Mammary epithelial cell (primary cell): ENCODE data around the gene RAB26.

Source experiments
- EZH2 ChIP-seq: IDR thresholded peaks from 2 replicates; pipeline ENCODE4 v1.6.1; 2012; ENCODE audit warnings: low read length, inconsistent platforms, borderline replicate concordance
- TF ChIP-seq, protein P1 (sequence below), 2 donors: IDR thresholded peaks in 1 of 2; conservative IDR thresholded peaks in 1 of 2; 2 replicates each; pipeline ENCODE4 v1.5.1; 2011 to 2012; ENCODE audit warnings: inconsistent platforms in 2 of 2, low read length in 2 of 2, mild to moderate bottlenecking in 2 of 2, control low read depth in 1 of 2, low read depth in 1 of 2; ENCODE audit not compliant: insufficient read depth in 1 of 2; ENCODE audit errors: extremely low read depth in 1 of 2

DNA sequence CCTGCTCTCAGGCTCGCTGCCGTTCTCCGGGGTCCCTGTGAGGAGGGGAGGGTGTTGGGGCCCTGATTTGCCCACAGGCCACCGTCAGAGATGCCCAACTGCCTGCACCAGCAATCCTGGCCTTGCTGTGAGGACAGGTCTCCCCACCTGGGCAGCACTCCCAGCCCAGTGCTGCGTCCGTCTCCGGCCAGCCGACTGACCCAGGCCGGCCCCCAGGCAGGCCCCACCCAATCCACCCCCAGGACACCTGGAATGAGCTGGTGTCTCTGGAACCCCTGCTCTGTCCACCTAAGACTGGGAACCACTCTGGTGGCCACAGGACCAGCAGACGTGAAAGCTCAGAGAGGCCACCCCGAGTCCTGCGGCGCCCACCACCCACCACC, 32.8 kb upstream of the RAB26 start:
- TF ChIP-seq, protein P1, sequence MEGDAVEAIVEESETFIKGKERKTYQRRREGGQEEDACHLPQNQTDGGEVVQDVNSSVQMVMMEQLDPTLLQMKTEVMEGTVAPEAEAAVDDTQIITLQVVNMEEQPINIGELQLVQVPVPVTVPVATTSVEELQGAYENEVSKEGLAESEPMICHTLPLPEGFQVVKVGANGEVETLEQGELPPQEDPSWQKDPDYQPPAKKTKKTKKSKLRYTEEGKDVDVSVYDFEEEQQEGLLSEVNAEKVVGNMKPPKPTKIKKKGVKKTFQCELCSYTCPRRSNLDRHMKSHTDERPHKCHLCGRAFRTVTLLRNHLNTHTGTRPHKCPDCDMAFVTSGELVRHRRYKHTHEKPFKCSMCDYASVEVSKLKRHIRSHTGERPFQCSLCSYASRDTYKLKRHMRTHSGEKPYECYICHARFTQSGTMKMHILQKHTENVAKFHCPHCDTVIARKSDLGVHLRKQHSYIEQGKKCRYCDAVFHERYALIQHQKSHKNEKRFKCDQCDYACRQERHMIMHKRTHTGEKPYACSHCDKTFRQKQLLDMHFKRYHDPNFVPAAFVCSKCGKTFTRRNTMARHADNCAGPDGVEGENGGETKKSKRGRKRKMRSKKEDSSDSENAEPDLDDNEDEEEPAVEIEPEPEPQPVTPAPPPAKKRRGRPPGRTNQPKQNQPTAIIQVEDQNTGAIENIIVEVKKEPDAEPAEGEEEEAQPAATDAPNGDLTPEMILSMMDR (conservative IDR thresholded peaks at IDR 0.05 in 1 of 2, IDR thresholded peaks at IDR 0.05 in 1 of 2; ENCODE audit: extremely low read depth in 1 of 2, insufficient read depth in 1 of 2, low read depth in 1 of 2, low read length in 2 of 2) = no peak
- TF ChIP-seq EZH2 = no peak
